Liver (tissue), 9 donors: ENCODE measurements around the gene ANO8. TPM values are rescaled to one million over a fixed set of nuclear protein-coding genes. Genes with fewer than 3 reads are reported as not detected.

Experiments
- DNase-seq: peaks from one replicate; pipeline ENCODE4 v3.0.0-alpha.2; 2017; ENCODE audit warnings: low spot score
- H3K27ac ChIP-seq, 2 donors: one replicate each; pipeline ENCODE4 v1.7.0; 2013; ENCODE audit warnings: inconsistent platforms in 2 of 2, low read length in 2 of 2, control low read depth in 1 of 2, low read depth in 1 of 2, mild to moderate bottlenecking in 1 of 2
- H3K27me3 ChIP-seq, 4 donors: one replicate each; pipeline versions ENCODE4 v1.6.1 to v1.7.0; 2013; ENCODE audit warnings: low read length in 3 of 4, inconsistent platforms in 1 of 4, mild to moderate bottlenecking in 1 of 4, moderate library complexity in 1 of 4; ENCODE audit not compliant: control insufficient read depth in 4 of 4, insufficient read depth in 4 of 4
- H3K36me3 ChIP-seq, 4 donors: one replicate each; pipeline versions ENCODE4 v1.6.1 to v1.7.0; 2013; ENCODE audit warnings: low read length in 3 of 4, mild to moderate bottlenecking in 3 of 4, low read depth in 1 of 4, moderate library complexity in 1 of 4; ENCODE audit not compliant: control insufficient read depth in 4 of 4, insufficient read depth in 3 of 4
- H3K4me1 ChIP-seq, 4 donors: one replicate each; pipeline versions ENCODE4 v1.6.1 to v1.7.0; 2013; ENCODE audit warnings: low read length in 3 of 4, mild to moderate bottlenecking in 3 of 4, moderate library complexity in 1 of 4; ENCODE audit not compliant: control insufficient read depth in 4 of 4, insufficient read depth in 4 of 4
- H3K4me3 ChIP-seq, 3 donors: one replicate each; pipeline versions ENCODE4 v1.6.1 to v1.7.0; 2013; ENCODE audit warnings: low read length in 3 of 3, control low read depth in 1 of 3, low read depth in 1 of 3, mild to moderate bottlenecking in 1 of 3
- H3K9ac ChIP-seq, 2 donors: one replicate each; pipeline ENCODE4 v1.7.0; 2013; ENCODE audit warnings: low read length in 2 of 2, mild to moderate bottlenecking in 2 of 2, moderate library complexity in 2 of 2, control low read depth in 1 of 2, low read depth in 1 of 2
- H3K9me3 ChIP-seq, 4 donors: one replicate each; pipeline versions ENCODE4 v1.6.1 to v1.7.0; 2013; ENCODE audit warnings: low read length in 3 of 4; ENCODE audit not compliant: control insufficient read depth in 4 of 4
- EGR1 ChIP-seq, 2 donors: IDR thresholded peaks; 2 replicates each; pipeline ENCODE4 v1.6.1; 2016 to 2018; ENCODE audit warnings: antibody characterized with exemption in 2 of 2, low read depth in 2 of 2
- FOXA1 ChIP-seq: IDR thresholded peaks from 2 replicates; pipeline ENCODE4 v1.6.1; 2016; ENCODE audit warnings: antibody characterized with exemption
- FOXA2 ChIP-seq: IDR thresholded peaks from 2 replicates; pipeline ENCODE4 v1.6.1; 2016; ENCODE audit warnings: antibody characterized with exemption
- GABPA ChIP-seq, 2 donors: IDR thresholded peaks in 1 of 2; conservative IDR thresholded peaks in 1 of 2; 2 replicates each; pipeline ENCODE4 v1.6.1; 2016; ENCODE audit warnings: antibody characterized with exemption in 2 of 2, mild to moderate bottlenecking in 1 of 2, moderate library complexity in 1 of 2
- HNF4A ChIP-seq, 2 donors: conservative IDR thresholded peaks; 2 replicates each; pipeline ENCODE4 v1.6.1; 2016; ENCODE audit warnings: antibody characterized with exemption in 2 of 2, mild to moderate bottlenecking in 2 of 2
- HNF4G ChIP-seq: IDR thresholded peaks from 2 replicates; pipeline ENCODE4 v1.6.1; 2016; ENCODE audit warnings: antibody characterized with exemption
- JUND ChIP-seq, 2 donors: IDR thresholded peaks; 2 replicates each; pipeline ENCODE4 v1.6.1; 2016; ENCODE audit warnings: antibody characterized with exemption in 2 of 2
- NR2F2 ChIP-seq: IDR thresholded peaks from 2 replicates; pipeline ENCODE4 v1.6.1; 2016; ENCODE audit warnings: antibody characterized with exemption
- RAD21 ChIP-seq, 2 donors: IDR thresholded peaks; 2 replicates each; pipeline ENCODE4 v1.6.1; 2016; ENCODE audit warnings: antibody characterized with exemption in 2 of 2, mild to moderate bottlenecking in 2 of 2
- RXRA ChIP-seq, 2 donors: IDR thresholded peaks; 2 replicates each; pipeline ENCODE4 v1.6.1; 2017 to 2018; ENCODE audit warnings: antibody characterized with exemption in 2 of 2, mild to moderate bottlenecking in 1 of 2
- SP1 ChIP-seq: IDR thresholded peaks from 2 replicates; pipeline ENCODE4 v1.6.1; 2018; ENCODE audit warnings: antibody characterized with exemption, mild to moderate bottlenecking
- TAF1 ChIP-seq: conservative IDR thresholded peaks from 2 replicates; pipeline ENCODE4 v1.6.1; 2016; ENCODE audit warnings: antibody characterized with exemption, mild to moderate bottlenecking
- YY1 ChIP-seq: IDR thresholded peaks from 2 replicates; pipeline ENCODE4 v1.6.1; 2016; ENCODE audit warnings: antibody characterized with exemption, mild to moderate bottlenecking
- WGBS: extraction: QIAGEN DNeasy Blood & Tissue Kit; methylation state at CpG from one replicate; pipeline ENCODE4 v1.1.7; 2013; 5-methylcytosine and 5-hydroxymethylcytosine counted together
- polyA plus RNA-seq, 2 donors: library from polyadenylated mRNA; stranded (reverse) in 1 of 2; unstranded in 1 of 2; fragments of 200-250 nt in 1 of 2; fragments of >200 nt in 1 of 2; fragmentation: Nextera tagmentation in 1 of 2; extraction: Ambion mirVana in 1 of 2; gene quantifications; one replicate each; pipeline versions ENCODE4 v1.2.1 to v1.2.3, GENCODE V29; 2013 to 2015
- total RNA-seq, 2 donors: library from RNA; depleted of rRNA; stranded (reverse); fragments of >200 nt; gene quantifications; one replicate each; pipeline ENCODE4 v1.2.3, GENCODE V29; 2014
- TF ChIP-seq, protein P1 (sequence below): fragments of 150-350 bp; IDR thresholded peaks from 2 replicates; pipeline ENCODE4 v1.5.1; 2017; ENCODE audit warnings: improper control_type of control experiment, low read depth, low read length; ENCODE audit not compliant: missing input control
- TF ChIP-seq, protein P2 (sequence below): IDR thresholded peaks from 2 replicates; pipeline ENCODE4 v1.6.1; 2016; ENCODE audit warnings: antibody characterized with exemption
- TF ChIP-seq, protein P3 (sequence below): IDR thresholded peaks from 2 replicates; pipeline ENCODE4 v1.6.1; 2016; ENCODE audit warnings: antibody characterized with exemption
- TF ChIP-seq, protein P4 (sequence below): IDR thresholded peaks from 2 replicates; pipeline ENCODE4 v1.6.1; 2016; ENCODE audit warnings: antibody characterized with exemption, mild to moderate bottlenecking
- donor health status: healthy.
- donor health status: healthy.
- donor health status: healthy.
- donor health status: healthy.
- donor health status: healthy.

The ANO8 gene
- total and polyA plus RNA-seq, 4 donors: 0.75 to 5.8 (median 2.1) TPM

DNA sequence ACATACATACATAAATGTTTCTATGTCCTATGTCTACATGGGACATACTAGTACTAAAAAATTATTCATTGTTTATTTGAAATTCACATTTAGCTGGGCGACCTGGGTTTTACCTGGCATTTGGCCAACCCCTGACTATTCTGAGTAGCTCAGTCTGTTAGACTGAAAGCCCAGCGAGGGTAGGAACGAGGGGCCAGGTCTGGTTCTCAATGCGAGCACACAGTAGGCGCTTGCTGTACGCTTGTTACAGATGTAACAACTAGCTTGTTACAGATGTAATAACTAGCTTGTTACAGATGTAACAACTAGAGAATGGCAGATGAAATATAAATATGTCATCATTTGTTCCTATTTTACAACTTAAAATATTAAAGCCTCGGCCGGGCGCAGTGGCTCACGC is 920 bp upstream of the ANO8 start:
- no peak for TF ChIP-seq TAF1
- TF ChIP-seq RAD21 (IDR thresholded peaks at IDR 0.05): no peak
- no peak for TF ChIP-seq RXRA (IDR thresholded peaks at IDR 0.05)
- TF ChIP-seq, protein P1, sequence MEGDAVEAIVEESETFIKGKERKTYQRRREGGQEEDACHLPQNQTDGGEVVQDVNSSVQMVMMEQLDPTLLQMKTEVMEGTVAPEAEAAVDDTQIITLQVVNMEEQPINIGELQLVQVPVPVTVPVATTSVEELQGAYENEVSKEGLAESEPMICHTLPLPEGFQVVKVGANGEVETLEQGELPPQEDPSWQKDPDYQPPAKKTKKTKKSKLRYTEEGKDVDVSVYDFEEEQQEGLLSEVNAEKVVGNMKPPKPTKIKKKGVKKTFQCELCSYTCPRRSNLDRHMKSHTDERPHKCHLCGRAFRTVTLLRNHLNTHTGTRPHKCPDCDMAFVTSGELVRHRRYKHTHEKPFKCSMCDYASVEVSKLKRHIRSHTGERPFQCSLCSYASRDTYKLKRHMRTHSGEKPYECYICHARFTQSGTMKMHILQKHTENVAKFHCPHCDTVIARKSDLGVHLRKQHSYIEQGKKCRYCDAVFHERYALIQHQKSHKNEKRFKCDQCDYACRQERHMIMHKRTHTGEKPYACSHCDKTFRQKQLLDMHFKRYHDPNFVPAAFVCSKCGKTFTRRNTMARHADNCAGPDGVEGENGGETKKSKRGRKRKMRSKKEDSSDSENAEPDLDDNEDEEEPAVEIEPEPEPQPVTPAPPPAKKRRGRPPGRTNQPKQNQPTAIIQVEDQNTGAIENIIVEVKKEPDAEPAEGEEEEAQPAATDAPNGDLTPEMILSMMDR: no peak
- no peak for TF ChIP-seq NR2F2
- TF ChIP-seq, protein P2, sequence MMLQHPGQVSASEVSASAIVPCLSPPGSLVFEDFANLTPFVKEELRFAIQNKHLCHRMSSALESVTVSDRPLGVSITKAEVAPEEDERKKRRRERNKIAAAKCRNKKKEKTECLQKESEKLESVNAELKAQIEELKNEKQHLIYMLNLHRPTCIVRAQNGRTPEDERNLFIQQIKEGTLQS: no peak
- TF ChIP-seq GABPA (IDR thresholded peaks at IDR 0.05 in 1 of 2, conservative IDR thresholded peaks at IDR 0.05 in 1 of 2): no peak
- no peak for TF ChIP-seq SP1
- TF ChIP-seq JUND (IDR thresholded peaks at IDR 0.05): no peak
- TF ChIP-seq, protein P3, sequence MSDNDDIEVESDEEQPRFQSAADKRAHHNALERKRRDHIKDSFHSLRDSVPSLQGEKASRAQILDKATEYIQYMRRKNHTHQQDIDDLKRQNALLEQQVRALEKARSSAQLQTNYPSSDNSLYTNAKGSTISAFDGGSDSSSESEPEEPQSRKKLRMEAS: no peak
- no peak for TF ChIP-seq EGR1 (IDR thresholded peaks at IDR 0.05; ENCODE audit: low read depth in 2 of 2)
- no peak for TF ChIP-seq HNF4G
- TF ChIP-seq FOXA1: no peak
- TF ChIP-seq, protein P4, sequence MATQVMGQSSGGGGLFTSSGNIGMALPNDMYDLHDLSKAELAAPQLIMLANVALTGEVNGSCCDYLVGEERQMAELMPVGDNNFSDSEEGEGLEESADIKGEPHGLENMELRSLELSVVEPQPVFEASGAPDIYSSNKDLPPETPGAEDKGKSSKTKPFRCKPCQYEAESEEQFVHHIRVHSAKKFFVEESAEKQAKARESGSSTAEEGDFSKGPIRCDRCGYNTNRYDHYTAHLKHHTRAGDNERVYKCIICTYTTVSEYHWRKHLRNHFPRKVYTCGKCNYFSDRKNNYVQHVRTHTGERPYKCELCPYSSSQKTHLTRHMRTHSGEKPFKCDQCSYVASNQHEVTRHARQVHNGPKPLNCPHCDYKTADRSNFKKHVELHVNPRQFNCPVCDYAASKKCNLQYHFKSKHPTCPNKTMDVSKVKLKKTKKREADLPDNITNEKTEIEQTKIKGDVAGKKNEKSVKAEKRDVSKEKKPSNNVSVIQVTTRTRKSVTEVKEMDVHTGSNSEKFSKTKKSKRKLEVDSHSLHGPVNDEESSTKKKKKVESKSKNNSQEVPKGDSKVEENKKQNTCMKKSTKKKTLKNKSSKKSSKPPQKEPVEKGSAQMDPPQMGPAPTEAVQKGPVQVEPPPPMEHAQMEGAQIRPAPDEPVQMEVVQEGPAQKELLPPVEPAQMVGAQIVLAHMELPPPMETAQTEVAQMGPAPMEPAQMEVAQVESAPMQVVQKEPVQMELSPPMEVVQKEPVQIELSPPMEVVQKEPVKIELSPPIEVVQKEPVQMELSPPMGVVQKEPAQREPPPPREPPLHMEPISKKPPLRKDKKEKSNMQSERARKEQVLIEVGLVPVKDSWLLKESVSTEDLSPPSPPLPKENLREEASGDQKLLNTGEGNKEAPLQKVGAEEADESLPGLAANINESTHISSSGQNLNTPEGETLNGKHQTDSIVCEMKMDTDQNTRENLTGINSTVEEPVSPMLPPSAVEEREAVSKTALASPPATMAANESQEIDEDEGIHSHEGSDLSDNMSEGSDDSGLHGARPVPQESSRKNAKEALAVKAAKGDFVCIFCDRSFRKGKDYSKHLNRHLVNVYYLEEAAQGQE: no peak
- H3K9me3 ChIP-seq: no peaks in the 10 kb centered on the region
- H3K36me3 ChIP-seq: no peaks in the 10 kb centered on the region
- no peak overlapping the region for H3K9ac ChIP-seq
- no peak for DNase-seq
- H3K27me3 ChIP-seq: no peaks in the 10 kb centered on the region
- H3K4me1 ChIP-seq: peaks cover 9 to 37% (median 26%) of the 10 kb centered on the region in 4 donors
- 73% methylated on average over 10 of the region's 10 CpGs for WGBS
- H3K4me3 ChIP-seq: no peak overlapping the region
- H3K27ac ChIP-seq: no peak overlapping the region

DNA sequence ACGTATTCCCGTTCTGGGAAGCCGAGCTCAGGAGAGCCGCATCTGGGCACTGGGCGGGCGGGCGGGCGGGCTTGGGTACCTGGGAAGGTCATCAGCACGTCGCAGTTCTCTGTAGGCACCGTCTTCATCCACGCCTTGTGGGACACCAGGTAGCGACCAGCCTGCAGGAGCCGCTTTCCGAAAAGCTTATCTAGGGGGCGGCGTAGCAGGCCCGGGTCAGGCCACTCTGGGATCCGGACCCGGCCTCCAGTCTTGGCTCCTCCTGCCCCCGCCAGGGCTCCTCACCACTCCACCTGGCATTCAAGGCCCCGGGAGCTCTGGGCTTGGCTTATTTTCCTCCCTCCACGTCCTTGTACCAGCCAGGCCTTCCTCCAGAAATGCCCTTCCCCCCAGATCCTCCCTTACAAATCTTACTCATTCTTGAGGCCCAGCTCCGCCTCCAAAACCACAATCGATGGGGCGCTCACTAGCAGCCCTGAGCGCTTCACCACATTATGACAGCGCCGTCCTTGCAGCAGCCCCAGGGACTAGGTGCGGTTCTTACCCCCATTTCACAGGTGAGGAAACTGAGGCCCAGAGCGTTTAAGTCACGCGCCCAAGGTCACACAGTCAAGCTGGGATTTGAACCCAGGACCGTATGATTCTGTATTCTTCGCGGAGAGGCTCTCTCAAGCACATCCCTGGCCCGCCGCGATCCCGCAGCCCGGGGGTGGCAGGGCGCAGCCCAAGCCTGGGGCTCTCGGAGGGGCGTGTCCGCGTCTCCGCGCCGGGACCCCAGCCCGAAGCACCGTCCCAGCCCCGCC is 843 bp downstream of the ANO8 start:
- no peak for DNase-seq
- Histone ChIP-seq H3K27ac (no peak overlapping the region), H3K36me3 (no peaks in the 10 kb centered on the region), H3K9me3 (no peaks in the 10 kb centered on the region), H3K27me3 (no peaks in the 10 kb centered on the region), H3K9ac (peak overlapping the region in 1 of 2 donors; percentile 56), H3K4me1 (peaks cover 13 to 34% (median 25%) of the 10 kb centered on the region in 4 donors), H3K4me3 (peak overlapping the region; percentile 49 to 71 (median 63))
- WGBS: 50% methylated on average over 52 of the region's 52 CpGs
- TF ChIP-seq, protein P2: no peak
- TF ChIP-seq HNF4A (conservative IDR thresholded peaks at IDR 0.05) (no peak), EGR1 (IDR thresholded peaks at IDR 0.05; ENCODE audit: low read depth in 2 of 2) (no peak), SP1 (no peak), FOXA2 (no peak), YY1 (no peak), GABPA (IDR thresholded peaks at IDR 0.05 in 1 of 2, conservative IDR thresholded peaks at IDR 0.05 in 1 of 2) (no peak), RAD21 (IDR thresholded peaks at IDR 0.05) (no peak), NR2F2 (no peak), JUND (IDR thresholded peaks at IDR 0.05) (no peak)
- TF ChIP-seq, protein P3: no peak
- TF ChIP-seq, protein P4: no peak
- TF ChIP-seq, protein P1: no peak
